ENCODE results near the gene ARL11. TPM values are rescaled to one million over a fixed set of nuclear protein-coding genes. Genes with fewer than 3 reads are reported as not detected.

The ARL11 gene
- total RNA-seq, 1 donor from 2014 or later, result 0.65 TPM

DNA sequence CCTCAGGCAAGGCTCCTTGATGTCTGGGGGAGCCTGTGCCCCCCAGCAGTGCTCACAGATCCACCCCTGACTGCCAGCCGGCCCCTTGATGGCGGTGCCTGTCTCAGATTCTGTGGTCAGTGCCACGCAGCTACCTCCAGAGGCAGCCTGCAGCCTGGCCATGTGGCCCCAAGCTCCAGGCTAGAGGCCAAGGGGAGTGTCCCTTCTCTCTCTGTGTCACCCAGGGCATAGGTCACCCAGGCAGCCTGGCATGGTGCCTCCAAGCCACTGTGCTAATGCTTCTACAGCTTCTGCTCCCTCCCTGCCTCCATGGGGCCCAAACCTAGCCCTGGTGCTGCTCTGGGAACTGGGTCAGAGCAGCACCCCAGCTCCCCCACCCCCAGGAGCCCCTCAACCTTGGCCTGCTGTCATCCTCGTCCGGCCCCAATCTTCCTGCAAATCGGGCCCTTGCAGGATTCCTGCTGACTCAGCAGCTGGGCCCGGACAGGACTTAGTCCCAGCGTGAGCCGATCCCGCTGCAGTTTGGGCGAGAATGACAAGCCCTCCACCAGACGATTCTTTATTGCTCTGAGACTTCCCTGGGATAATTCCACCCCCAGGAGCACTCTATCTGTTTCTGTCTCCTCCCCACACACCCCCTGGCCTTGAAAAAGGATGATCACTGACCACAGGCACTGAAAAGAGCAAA lies 2.8 kb upstream of the ARL11 start:
- H3K27me3 Mint-ChIP-seq, result peaks cover 2% of the 10 kb centered on the region
- DNase-seq, result no peak
- H3K4me3 Mint-ChIP-seq, result no peak overlapping the region
- intact Hi-C loops (cut with micrococcal nuclease), result no loop called here
- no peak overlapping the region for H3K27ac Mint-ChIP-seq
- peaks cover 17% of the 10 kb centered on the region for H3K4me1 Mint-ChIP-seq
- H3K36me3 Mint-ChIP-seq (ENCODE audit: low read depth), result peaks cover 1% of the 10 kb centered on the region
- no peaks in the 10 kb centered on the region for H3K9me3 Mint-ChIP-seq

DNA sequence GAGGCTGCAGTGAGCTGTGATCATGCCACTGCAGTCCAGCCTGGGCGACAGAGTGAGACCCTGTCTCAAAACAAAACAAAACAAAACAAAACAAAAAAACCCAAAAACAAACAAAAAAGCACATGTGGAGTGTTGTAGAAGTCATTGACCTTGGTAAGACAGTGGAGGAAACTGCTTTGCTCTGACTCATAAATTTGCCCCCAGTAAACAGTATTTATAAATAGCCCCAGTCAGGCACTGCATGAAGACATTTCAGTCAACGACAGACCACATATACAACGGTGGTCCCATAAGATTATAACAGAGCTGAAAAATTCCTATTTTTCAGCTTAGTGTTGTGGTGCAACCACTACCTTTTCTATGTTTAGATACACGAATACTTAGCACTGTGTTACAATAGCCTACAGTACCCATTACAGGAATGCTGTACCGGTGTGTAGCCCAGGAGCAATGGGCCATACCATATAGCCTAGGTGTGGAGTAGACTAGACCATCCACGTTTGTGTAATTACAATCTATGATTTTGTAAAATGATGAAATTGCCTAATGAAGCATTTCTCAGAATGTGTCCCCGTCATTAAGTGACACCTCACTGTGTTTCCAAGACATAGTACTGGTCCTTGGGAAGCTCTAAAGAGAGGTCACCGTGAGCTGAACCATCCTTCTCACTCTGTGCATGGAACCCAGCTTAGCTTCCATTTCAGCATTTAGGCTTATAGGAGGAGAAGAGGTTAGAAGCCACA lies 1.1 kb downstream of the ARL11 start:
- H3K27me3 Mint-ChIP-seq, result no peaks in the 10 kb centered on the region
- H3K4me1 Mint-ChIP-seq, result peaks cover 19% of the 10 kb centered on the region
- intact Hi-C loops (cut with micrococcal nuclease), result no loop called here
- no peak for DNase-seq
- peaks cover 1% of the 10 kb centered on the region for H3K36me3 Mint-ChIP-seq (ENCODE audit: low read depth)
- no peaks in the 10 kb centered on the region for H3K9me3 Mint-ChIP-seq
- peak overlapping the region; percentile 97 for H3K4me3 Mint-ChIP-seq
- no peak overlapping the region for H3K27ac Mint-ChIP-seq

DNA sequence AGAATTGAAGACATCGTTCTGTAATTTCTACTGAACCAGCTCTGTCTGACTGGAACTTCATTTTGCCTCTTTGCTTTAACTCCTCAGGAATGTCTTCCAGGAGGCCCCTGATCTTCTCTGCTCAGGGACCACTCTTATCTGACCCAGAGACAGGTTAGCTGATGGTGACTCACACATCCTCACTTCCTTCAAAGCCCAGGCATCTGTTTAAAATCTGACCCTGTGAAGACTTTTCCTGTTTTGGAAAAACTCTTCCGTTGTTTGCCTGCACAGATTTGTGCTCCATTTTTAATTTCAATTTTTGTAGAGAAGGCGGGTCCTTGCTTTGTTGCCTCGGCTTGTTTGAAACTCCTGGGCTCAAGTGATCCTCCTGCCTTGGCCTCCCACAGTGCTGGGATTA lies 1.6 kb downstream of the ARL11 start:
- Mint-ChIP-seq H3K36me3 (ENCODE audit: low read depth) (peaks cover 1% of the 10 kb centered on the region), H3K4me3 (no peak overlapping the region), H3K27me3 (no peaks in the 10 kb centered on the region), H3K4me1 (peaks cover 19% of the 10 kb centered on the region), H3K27ac (no peak overlapping the region), H3K9me3 (no peaks in the 10 kb centered on the region)
- no peak for DNase-seq
- intact Hi-C loops (cut with micrococcal nuclease), result no loop called here

DNA sequence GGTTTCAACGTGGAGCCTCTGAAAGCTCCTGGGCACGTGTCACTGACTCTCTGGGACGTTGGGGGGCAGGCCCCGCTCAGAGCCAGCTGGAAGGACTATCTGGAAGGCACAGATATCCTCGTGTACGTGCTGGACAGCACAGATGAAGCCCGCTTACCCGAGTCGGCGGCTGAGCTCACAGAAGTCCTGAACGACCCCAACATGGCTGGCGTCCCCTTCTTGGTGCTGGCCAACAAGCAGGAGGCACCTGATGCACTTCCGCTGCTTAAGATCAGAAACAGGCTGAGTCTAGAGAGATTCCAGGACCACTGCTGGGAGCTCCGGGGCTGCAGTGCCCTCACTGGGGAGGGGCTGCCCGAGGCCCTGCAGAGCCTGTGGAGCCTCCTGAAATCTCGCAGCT lies 2.3 kb downstream of the ARL11 start:
- intact Hi-C loops (cut with micrococcal nuclease), result no loop called here
- H3K9me3 Mint-ChIP-seq, result no peaks in the 10 kb centered on the region
- DNase-seq, result no peak
- H3K36me3 Mint-ChIP-seq (ENCODE audit: low read depth), result peaks cover 1% of the 10 kb centered on the region
- H3K27ac Mint-ChIP-seq, result no peak overlapping the region
- no peaks in the 10 kb centered on the region for H3K27me3 Mint-ChIP-seq
- no peak overlapping the region for H3K4me3 Mint-ChIP-seq
- H3K4me1 Mint-ChIP-seq, result peaks cover 19% of the 10 kb centered on the region

DNA sequence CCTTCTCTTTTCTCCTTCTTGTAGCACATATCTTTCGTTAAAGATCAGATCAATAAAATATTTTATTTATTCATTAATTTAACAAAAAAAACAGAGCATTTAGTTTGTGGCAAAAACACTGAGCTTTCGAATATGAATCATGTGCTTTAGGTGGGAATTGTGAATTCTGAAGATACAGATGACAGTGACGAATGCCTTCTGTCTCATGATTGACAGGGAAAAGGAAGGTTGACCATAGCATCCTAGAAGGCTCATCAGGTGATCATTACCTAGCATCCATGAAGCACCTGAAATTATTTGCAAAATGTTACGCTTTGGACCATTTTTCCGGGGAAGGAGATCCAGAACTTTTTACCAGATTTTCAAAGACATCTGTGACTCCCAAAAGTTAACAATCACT lies 3.8 kb downstream of the ARL11 start:
- intact Hi-C loops (cut with micrococcal nuclease), result no loop called here
- Mint-ChIP-seq H3K4me3 (no peak overlapping the region), H3K27me3 (no peaks in the 10 kb centered on the region), H3K9me3 (no peaks in the 10 kb centered on the region), H3K36me3 (ENCODE audit: low read depth) (peaks cover 1% of the 10 kb centered on the region), H3K27ac (no peak overlapping the region), H3K4me1 (peaks cover 19% of the 10 kb centered on the region)
- DNase-seq, result no peak

DNA sequence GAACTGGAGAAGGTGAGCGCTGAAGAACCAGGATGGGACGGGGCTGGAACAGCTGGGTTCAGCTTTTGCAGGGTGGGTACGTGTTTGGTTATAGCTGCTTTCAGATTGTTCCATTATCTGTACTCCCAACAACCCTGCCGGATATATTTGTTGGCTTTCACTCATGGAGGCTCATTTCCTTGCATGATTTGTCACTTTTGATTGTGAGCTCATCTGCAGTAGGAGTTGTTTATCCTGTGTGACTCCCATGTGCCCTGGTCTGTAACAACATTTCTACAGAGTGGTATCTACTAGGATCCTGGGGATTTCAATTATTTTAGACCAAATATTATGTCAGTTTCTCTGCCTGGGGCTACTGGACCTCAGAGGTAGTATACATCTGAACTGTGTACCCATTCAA lies 5.4 kb downstream of the ARL11 start:
- no peaks in the 10 kb centered on the region for H3K36me3 Mint-ChIP-seq (ENCODE audit: low read depth)
- DNase-seq, result no peak
- peaks cover 10% of the 10 kb centered on the region for H3K4me1 Mint-ChIP-seq
- no peaks in the 10 kb centered on the region for H3K9me3 Mint-ChIP-seq
- intact Hi-C loops (cut with micrococcal nuclease), result no loop called here
- no peak overlapping the region for H3K4me3 Mint-ChIP-seq
- H3K27ac Mint-ChIP-seq, result no peak overlapping the region
- no peaks in the 10 kb centered on the region for H3K27me3 Mint-ChIP-seq

DNA sequence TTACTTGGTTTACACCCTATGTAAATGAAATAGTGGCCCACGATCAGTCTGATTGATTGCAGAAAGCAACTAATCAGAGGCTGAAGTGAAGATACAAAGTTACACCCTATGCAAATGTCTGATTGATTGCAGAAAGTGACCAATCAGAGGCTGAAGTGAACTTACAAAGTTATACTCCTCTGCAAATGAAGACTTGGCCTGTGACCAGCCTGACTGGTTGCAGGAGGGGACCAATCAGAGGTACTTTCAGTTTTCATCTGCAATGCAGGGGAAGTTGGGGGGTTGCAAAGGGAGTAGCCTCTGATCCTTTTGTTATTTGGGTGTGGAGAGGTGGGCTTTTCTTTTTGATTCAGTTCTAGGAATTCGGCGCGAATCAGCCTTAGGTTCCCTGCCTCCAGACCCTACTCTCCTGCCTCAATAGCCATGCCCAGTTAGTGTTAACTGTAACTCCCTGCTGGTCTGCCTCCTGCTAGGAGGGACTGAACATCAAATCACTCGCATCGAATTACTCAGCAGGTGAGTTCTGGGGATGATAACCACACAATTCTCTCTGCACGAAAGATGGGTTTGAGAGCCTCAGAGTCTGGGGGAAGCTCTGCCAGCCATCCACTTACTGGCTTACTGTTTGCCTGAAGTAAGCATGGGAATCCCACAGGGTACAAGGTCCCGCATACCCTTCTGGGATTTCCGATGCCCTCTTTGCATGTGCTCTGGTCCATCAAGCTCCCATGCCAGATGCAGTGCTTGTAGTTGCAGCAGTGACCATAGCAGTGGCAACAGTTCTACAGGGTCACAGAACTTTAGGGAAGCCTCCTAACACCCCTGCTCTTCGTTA lies 7.5 kb downstream of the ARL11 start:
- H3K9me3 Mint-ChIP-seq, result no peaks in the 10 kb centered on the region
- intact Hi-C loops (cut with micrococcal nuclease), result no loop called here
- H3K27me3 Mint-ChIP-seq, result no peaks in the 10 kb centered on the region
- H3K27ac Mint-ChIP-seq, result no peak overlapping the region
- peak overlapping the region; percentile 34 for H3K4me3 Mint-ChIP-seq
- H3K4me1 Mint-ChIP-seq, result peaks cover 2% of the 10 kb centered on the region
- no peaks in the 10 kb centered on the region for H3K36me3 Mint-ChIP-seq (ENCODE audit: low read depth)
- DNase-seq, result peak; percentile 73

DNA sequence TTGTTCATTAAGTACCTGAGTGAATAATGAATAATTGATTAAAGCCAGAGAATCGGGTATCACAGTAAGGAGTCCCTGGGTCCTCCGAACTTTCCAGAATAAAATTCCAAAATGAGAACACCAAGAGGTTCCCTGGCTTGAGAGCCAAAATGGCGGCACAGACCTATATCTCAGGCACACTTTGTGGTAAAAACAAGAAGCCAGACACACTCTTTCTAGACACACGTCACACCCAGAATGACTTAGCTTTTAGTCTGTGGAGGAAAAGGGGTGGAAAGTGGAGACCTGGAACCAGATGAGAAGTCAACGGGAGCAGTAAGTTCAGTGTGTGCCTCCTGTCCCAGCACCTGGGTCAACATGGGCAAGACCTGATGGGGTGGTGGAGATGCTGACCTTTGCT lies 8.4 kb downstream of the ARL11 start:
- no peak overlapping the region for H3K27ac Mint-ChIP-seq
- H3K4me3 Mint-ChIP-seq, result no peak overlapping the region
- H3K27me3 Mint-ChIP-seq, result no peaks in the 10 kb centered on the region
- no peak for DNase-seq
- no peaks in the 10 kb centered on the region for H3K9me3 Mint-ChIP-seq
- H3K36me3 Mint-ChIP-seq (ENCODE audit: low read depth), result no peaks in the 10 kb centered on the region
- H3K4me1 Mint-ChIP-seq, result peaks cover 2% of the 10 kb centered on the region
- intact Hi-C loops (cut with micrococcal nuclease), result no loop called here

DNA sequence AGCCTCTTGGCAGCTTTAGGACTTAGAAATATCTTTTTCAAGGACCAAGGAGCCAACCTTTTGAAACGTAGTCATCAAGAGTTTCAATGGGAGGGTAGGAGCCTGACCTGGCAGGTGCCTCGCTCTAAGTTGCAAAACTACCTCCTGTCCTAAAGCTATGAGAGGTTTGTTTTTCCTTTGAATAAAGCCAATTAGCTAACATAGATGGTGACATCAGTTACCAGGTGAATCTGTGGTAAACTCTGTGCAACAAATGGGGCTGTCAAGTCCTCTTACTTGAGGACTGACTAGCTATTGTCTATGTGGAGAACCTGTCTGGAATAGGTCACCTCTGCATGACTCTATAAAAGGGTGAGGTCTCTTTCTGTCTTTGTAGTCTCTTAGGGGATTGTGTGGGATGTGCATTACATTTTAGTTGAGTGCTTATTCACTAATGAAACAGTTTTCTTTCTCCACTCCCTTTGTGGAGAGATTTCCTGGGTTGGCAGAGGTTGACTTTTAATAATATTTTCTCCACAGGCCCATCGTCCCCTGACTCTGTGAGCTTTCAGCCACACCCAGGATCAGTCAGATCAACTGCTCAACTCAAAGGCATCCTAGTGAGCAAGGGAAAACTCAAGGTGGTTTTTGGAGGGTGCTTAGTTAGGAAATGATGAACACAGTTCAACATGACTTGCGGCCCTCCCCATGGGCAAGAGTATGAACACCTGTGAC lies 9.9 kb downstream of the ARL11 start:
- no peak overlapping the region for H3K4me3 Mint-ChIP-seq
- H3K9me3 Mint-ChIP-seq, result no peaks in the 10 kb centered on the region
- no peak overlapping the region for H3K27ac Mint-ChIP-seq
- intact Hi-C loops (cut with micrococcal nuclease), result no loop called here
- H3K27me3 Mint-ChIP-seq, result no peaks in the 10 kb centered on the region
- DNase-seq, result no peak
- H3K4me1 Mint-ChIP-seq, result peaks cover 8% of the 10 kb centered on the region
- H3K36me3 Mint-ChIP-seq (ENCODE audit: low read depth), result no peaks in the 10 kb centered on the region

DNA sequence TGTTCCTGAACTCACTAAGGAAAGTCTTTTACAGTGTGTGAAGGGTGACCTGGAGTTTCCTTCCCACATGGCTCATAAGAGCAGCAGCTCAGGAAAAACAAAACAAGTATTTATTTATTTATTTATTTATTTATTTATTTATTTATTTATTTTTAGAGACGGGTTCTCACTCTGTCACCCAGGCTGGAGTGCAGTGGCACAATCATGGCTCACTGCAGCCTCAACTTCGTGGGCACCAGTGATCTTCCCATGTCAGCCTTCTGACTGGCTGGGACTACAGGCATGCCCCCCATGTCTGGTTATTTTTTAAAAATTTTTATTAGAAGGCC lies 10.4 kb downstream of the ARL11 start:
- Mint-ChIP-seq H3K27ac (no peak overlapping the region), H3K4me3 (no peak overlapping the region), H3K9me3 (no peaks in the 10 kb centered on the region), H3K36me3 (ENCODE audit: low read depth) (no peaks in the 10 kb centered on the region), H3K27me3 (no peaks in the 10 kb centered on the region), H3K4me1 (peaks cover 7% of the 10 kb centered on the region)
- intact Hi-C loops (cut with micrococcal nuclease), result no loop called here
- DNase-seq, result no peak

DNA sequence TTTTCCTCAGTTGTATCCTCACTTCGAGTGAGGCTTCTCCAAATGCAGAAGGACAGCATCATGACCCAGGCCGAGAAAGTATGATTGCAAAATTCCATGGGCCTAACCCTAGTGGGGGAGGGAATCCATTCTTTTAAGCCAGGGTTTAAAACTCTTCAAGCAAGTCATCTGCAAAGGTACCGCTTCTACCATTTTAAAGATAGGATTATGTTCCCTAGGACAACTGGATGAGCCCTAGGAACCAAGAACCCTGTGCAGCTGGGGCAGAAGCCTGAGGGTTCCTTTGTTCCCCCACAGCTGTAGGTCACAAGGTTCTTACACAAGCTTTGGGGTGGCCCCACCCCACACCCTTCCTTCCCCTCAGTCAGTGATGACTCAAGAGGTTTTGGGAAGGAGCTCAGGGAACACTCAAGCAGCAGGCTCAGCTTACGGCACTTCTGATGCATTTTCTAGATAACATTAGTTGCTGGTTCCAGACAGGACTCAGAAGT lies 13.5 kb downstream of the ARL11 start:
- H3K27me3 Mint-ChIP-seq, result no peaks in the 10 kb centered on the region
- H3K4me1 Mint-ChIP-seq, result peaks cover 13% of the 10 kb centered on the region
- intact Hi-C loops (cut with micrococcal nuclease), result no loop called here
- no peaks in the 10 kb centered on the region for H3K9me3 Mint-ChIP-seq
- H3K4me3 Mint-ChIP-seq, result no peak overlapping the region
- H3K27ac Mint-ChIP-seq, result no peak overlapping the region
- DNase-seq, result no peak
- H3K36me3 Mint-ChIP-seq (ENCODE audit: low read depth), result no peaks in the 10 kb centered on the region

DNA sequence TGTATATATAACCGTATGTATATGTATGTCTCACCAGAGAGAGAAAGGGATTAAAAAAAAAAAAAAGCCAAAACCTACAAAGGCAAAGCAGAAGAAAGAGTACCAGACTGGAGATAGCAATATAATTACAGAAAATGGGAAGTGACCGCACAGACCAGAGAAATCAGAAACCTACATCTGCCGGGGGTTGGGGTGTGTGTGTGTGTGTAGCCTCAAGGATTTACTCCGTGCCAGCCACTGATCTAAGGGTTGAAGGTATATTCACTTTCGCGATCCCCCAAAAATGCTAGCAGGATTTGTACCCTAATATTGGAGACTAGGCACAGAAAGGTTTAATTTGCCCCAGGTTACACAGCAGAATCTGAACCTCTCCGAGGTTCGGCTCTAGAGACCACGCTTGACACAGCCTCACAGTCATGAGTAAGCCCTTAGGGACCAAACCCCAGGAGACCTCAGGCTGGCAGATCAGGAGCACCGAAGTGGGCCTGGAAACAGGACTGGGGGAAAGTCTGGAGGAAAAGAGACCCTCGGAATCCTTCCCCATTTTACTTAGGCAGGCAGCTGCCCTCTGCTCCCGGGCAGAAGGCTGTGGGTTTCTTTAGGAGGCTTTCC lies 14.8 kb downstream of the ARL11 start:
- Mint-ChIP-seq H3K36me3 (ENCODE audit: low read depth) (no peaks in the 10 kb centered on the region), H3K4me3 (no peak overlapping the region), H3K27me3 (no peaks in the 10 kb centered on the region), H3K4me1 (peaks cover 13% of the 10 kb centered on the region), H3K9me3 (no peaks in the 10 kb centered on the region), H3K27ac (no peak overlapping the region)
- intact Hi-C loops (cut with micrococcal nuclease), result no loop called here
- DNase-seq, result no peak

DNA sequence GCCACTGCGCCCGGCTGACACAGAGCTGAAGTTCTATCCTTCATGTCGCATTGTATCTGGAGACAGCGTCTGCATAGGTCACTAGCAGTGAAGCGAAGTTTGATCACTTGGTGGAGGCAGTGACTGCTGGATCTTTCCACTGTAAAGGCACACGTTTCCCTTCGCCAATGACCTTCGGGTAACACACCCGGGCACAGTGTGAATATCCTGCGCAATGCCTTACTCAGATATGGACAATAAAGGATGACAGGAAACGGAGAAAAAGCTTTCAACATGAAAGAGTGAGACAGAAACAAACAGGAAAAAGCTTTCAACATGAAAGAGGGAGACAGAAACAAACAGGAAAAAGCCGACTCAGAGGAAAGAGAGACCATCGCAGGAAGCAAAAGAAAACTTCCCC lies 17.1 kb downstream of the ARL11 start:
- H3K4me3 Mint-ChIP-seq, result peak overlapping the region; percentile 30
- peak; percentile 62 for DNase-seq
- peak overlapping the region; percentile 0 for H3K27ac Mint-ChIP-seq
- H3K27me3 Mint-ChIP-seq, result no peaks in the 10 kb centered on the region
- peaks cover 17% of the 10 kb centered on the region for H3K4me1 Mint-ChIP-seq
- intact Hi-C loops (cut with micrococcal nuclease), result no loop called here
- no peaks in the 10 kb centered on the region for H3K36me3 Mint-ChIP-seq (ENCODE audit: low read depth)
- H3K9me3 Mint-ChIP-seq, result no peaks in the 10 kb centered on the region

All from activated CD4-positive, alpha-beta T cell treated with anti-CD3 and anti-CD28 coated beads, Interleukin-2, amount 10 ng/mL, durations not matched to agents 24 days and 14 days (primary cell).